Measurements from ENCODE around the gene TOX4. TPM values are rescaled to one million over a fixed set of nuclear protein-coding genes. Genes with fewer than 3 reads are reported as not detected.

The TOX4 gene
- total RNA-seq, 2 donors from 2014 or later = 60.0 to 61.5 TPM

DNA sequence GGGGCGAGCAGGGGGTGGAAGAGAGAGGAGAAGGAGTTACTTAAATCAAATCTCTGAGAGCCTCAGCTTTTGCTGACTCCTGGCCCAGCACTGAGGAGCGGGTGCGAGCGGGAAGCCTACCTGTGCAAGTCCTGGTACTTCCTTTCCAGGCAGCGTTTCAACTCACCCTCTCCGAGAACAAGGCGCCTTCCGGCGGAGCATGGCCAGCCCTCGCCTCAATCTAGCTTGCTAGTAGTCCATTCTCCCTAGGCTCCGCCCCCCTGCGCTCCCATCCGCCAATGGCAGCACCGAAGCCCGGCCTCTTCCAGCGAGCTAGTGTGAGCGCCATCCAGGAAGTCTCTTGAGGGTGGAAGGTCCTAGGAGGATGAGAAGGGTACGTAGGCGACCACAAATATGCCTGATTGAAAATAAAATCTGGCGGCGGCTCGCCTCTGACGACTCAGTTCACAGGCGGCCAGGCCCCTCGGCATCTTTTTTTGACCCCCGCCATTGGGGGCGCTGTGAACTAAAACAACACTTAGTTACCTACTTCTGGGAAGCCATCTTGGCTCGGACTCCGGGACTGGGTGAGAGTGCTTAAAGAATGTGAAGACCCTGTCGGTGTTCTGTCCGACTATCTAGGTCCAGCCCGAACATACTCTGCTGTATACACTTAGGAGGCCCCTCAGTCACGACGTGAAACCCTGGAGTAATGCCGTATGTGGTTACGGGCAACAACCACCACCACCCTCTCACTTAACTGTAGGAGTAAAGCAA is 20.9 kb upstream of the TOX4 start, which contains the start of gene CHD8:
CHD8 (minus strand) TSS at position 212 of the 756 bp plus-strand sequence. CDS start 24,480 bp downstream, outside the sequence.
- TF ChIP-seq, protein P1, sequence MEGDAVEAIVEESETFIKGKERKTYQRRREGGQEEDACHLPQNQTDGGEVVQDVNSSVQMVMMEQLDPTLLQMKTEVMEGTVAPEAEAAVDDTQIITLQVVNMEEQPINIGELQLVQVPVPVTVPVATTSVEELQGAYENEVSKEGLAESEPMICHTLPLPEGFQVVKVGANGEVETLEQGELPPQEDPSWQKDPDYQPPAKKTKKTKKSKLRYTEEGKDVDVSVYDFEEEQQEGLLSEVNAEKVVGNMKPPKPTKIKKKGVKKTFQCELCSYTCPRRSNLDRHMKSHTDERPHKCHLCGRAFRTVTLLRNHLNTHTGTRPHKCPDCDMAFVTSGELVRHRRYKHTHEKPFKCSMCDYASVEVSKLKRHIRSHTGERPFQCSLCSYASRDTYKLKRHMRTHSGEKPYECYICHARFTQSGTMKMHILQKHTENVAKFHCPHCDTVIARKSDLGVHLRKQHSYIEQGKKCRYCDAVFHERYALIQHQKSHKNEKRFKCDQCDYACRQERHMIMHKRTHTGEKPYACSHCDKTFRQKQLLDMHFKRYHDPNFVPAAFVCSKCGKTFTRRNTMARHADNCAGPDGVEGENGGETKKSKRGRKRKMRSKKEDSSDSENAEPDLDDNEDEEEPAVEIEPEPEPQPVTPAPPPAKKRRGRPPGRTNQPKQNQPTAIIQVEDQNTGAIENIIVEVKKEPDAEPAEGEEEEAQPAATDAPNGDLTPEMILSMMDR (conservative IDR thresholded peaks at IDR 0.05) = peak; percentile 82
- peak within 1 kb of the TSS; percentile 92 for H3K27ac ChIP-seq (ENCODE audit: low read depth, low read length)
- WGBS, 2 experiments (ENCODE audit: insufficient coverage in 1 of 2, insufficient read length in 1 of 2) = 2 to 4% methylated on average over 18 to 36 of the region's 36 CpGs

DNA sequence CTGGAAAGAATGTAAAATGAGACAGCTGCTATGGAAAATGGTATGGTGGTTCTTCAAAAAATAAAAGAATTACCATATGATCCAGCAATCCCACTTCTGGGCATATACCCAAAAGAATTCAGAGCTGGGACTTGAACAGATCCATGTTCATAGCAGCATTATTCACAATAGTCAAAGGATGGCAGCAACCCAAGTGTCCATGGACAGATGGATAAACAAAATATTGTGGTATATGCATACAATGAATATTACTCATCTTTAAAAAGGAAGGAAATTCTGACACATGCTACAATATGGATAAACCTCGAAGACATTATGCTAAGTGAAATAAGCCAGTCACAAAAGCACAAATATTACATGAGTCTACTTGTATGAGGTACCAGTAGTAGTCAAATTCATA is 9.4 kb upstream of the TOX4 start:
- H3K9ac ChIP-seq (ENCODE audit: extremely low read depth, low read length, poor library complexity, severe bottlenecking) = no peak overlapping the region
- DNase-seq = no peak
- H3K27ac ChIP-seq (ENCODE audit: low read depth, low read length) = no peak overlapping the region
- Mint-ChIP-seq H3K27me3 (ENCODE audit: insufficient read depth) (no peaks in the 10 kb centered on the region), H3K27ac (no peak overlapping the region), H3K4me1 (no peaks in the 10 kb centered on the region), H3K4me3 (no peak overlapping the region), H3K36me3 (ENCODE audit: low read depth) (peaks cover 54% of the 10 kb centered on the region), H3K9me3 (no peaks in the 10 kb centered on the region)
- H3K4me3 ChIP-seq (ENCODE audit: low read length) = no peak overlapping the region
- TF ChIP-seq, protein P1 (conservative IDR thresholded peaks at IDR 0.05) = no peak
- H3K36me3 ChIP-seq (ENCODE audit: control insufficient read depth, insufficient read depth, low read length) = peaks cover 69% of the 10 kb centered on the region
- WGBS, 2 experiments (ENCODE audit: insufficient coverage in 1 of 2, insufficient read length in 1 of 2) = 86 to 100% methylated on average over 1 of the region's 1 CpG
- H3K4me1 ChIP-seq (ENCODE audit: control insufficient read depth, insufficient read depth, low read length) = no peaks in the 10 kb centered on the region
- H3K9me3 ChIP-seq (ENCODE audit: control insufficient read depth, low read length) = no peaks in the 10 kb centered on the region
- H3K27me3 ChIP-seq (ENCODE audit: control insufficient read depth, insufficient read depth, low read length, poor library complexity, severe bottlenecking) = no peaks in the 10 kb centered on the region

More for the DNA sequence above, 20.9 kb upstream of the TOX4 start, which contains the start of gene CHD8:
- Histone ChIP-seq H3K4me3 (ENCODE audit: low read length) (peak within 1 kb of the TSS; percentile 88), H3K27me3 (ENCODE audit: control insufficient read depth, insufficient read depth, low read length, poor library complexity, severe bottlenecking) (no peaks in the 10 kb centered on the region), H3K4me1 (ENCODE audit: control insufficient read depth, insufficient read depth, low read length) (no peaks in the 10 kb centered on the region), H3K36me3 (ENCODE audit: control insufficient read depth, insufficient read depth, low read length) (peaks cover 32% of the 10 kb centered on the region), H3K9ac (ENCODE audit: extremely low read depth, low read length, poor library complexity, severe bottlenecking) (peak within 1 kb of the TSS; percentile 91), H3K9me3 (ENCODE audit: control insufficient read depth, low read length) (no peaks in the 10 kb centered on the region)
- Mint-ChIP-seq H3K4me3 (peak within 1 kb of the TSS; percentile 93), H3K9me3 (no peaks in the 10 kb centered on the region), H3K27ac (peak within 1 kb of the TSS; percentile 100), H3K27me3 (ENCODE audit: insufficient read depth) (no peaks in the 10 kb centered on the region), H3K4me1 (peaks cover 11% of the 10 kb centered on the region), H3K36me3 (ENCODE audit: low read depth) (peaks cover 42% of the 10 kb centered on the region)
- DNase-seq = peak; percentile 100

DNA sequence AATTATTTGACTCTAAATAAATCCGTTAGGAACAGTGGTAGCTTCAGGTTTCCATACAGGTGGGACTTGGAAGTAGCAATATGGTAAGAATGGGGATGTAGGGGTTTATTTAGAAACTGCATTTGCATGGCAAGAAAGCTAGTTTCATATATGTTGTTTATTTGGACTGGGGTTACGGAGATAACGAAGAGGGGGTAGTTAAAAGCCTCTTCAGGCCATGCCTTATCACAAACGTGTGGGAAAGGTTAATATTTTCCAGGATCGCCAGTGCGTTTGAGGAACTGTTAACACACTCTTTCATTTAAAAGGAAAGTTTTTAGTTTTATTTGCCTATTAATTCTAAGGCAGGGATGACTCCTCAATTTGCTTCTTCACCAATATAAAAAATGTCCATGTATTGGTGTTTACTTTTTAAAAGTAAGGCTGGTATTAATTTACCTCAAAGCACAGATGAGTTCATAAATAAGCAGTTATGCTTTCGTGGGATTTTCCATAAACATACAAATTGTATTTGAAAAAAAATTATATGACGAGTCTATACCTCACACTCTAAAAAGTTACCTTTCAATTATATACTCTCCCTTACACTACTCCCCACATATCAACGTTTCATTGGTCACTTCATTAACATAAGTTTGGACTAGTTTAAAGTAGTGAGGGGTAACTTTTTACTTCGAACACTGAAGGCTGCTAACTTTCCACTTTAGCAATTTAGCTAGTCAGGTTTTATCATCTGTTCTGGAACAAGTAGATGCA is 1.1 kb upstream of the TOX4 start:
- Mint-ChIP-seq H3K4me3 (peak overlapping the region; percentile 100), H3K4me1 (peaks cover 13% of the 10 kb centered on the region), H3K36me3 (ENCODE audit: low read depth) (peaks cover 35% of the 10 kb centered on the region), H3K27me3 (ENCODE audit: insufficient read depth) (no peaks in the 10 kb centered on the region), H3K9me3 (no peaks in the 10 kb centered on the region), H3K27ac (peak overlapping the region; percentile 96)
- TF ChIP-seq, protein P1 (conservative IDR thresholded peaks at IDR 0.05) = no peak
- Histone ChIP-seq H3K4me3 (ENCODE audit: low read length) (peak overlapping the region; percentile 95), H3K9me3 (ENCODE audit: control insufficient read depth, low read length) (no peaks in the 10 kb centered on the region), H3K4me1 (ENCODE audit: control insufficient read depth, insufficient read depth, low read length) (peaks cover 5% of the 10 kb centered on the region), H3K27ac (ENCODE audit: low read depth, low read length) (no peak overlapping the region), H3K9ac (ENCODE audit: extremely low read depth, low read length, poor library complexity, severe bottlenecking) (peak overlapping the region; percentile 63), H3K27me3 (ENCODE audit: control insufficient read depth, insufficient read depth, low read length, poor library complexity, severe bottlenecking) (no peaks in the 10 kb centered on the region), H3K36me3 (ENCODE audit: control insufficient read depth, insufficient read depth, low read length) (peaks cover 28% of the 10 kb centered on the region)
- DNase-seq = no peak
- 62 to 100% methylated on average over 2 to 10 of the region's 10 CpGs for WGBS, 2 experiments (ENCODE audit: insufficient coverage in 1 of 2, insufficient read length in 1 of 2)

Data from endodermal cell (in vitro differentiated cells).